ENCODE results near the gene STPG4. TPM values are rescaled to one million over a fixed set of nuclear protein-coding genes. Genes with fewer than 3 reads are reported as not detected.
A peak's percentile ranks its signal among the peaks of the same experiment; 100 is the strongest.

Gene STPG4
- total RNA-seq, 2 donors from 2014 or later: 1.4 TPM; not detected in 1

GRCh38 chr2:47070920-47071824, 83.9 kb downstream of the STPG4 start:
- H3K27me3 ChIP-seq (replicated peaks; ENCODE audit: insufficient read depth): no peaks in the 10 kb centered on the region
- no peak overlapping the region for H3K4me3 ChIP-seq
- no peaks in the 10 kb centered on the region for H3K9me3 ChIP-seq
- 72% methylated on average over 15 of the region's 15 CpGs for WGBS
- peak overlapping the region; percentile 23 to 76 for H3K27ac ChIP-seq
- peak; percentile 27 for DNase-seq (ENCODE audit: low spot score)
- H3K36me3 ChIP-seq: no peaks in the 10 kb centered on the region
- no peak for TF ChIP-seq POLR2AphosphoS5 (IDR thresholded peaks at IDR 0.05)
- no peak for TF ChIP-seq CTCF (IDR thresholded peaks at IDR 0.05)
- no peak for TF ChIP-seq POLR2A (IDR thresholded peaks at IDR 0.05)
- intact Hi-C loops (cut with DNase I): loop anchor here (5.0 kb wide), 1 partner anchor 101 kb away; no protein-coding TSS in a partner anchor
- H3K4me1 ChIP-seq (replicated peaks): peaks cover 20% of the 10 kb centered on the region

DNA sequence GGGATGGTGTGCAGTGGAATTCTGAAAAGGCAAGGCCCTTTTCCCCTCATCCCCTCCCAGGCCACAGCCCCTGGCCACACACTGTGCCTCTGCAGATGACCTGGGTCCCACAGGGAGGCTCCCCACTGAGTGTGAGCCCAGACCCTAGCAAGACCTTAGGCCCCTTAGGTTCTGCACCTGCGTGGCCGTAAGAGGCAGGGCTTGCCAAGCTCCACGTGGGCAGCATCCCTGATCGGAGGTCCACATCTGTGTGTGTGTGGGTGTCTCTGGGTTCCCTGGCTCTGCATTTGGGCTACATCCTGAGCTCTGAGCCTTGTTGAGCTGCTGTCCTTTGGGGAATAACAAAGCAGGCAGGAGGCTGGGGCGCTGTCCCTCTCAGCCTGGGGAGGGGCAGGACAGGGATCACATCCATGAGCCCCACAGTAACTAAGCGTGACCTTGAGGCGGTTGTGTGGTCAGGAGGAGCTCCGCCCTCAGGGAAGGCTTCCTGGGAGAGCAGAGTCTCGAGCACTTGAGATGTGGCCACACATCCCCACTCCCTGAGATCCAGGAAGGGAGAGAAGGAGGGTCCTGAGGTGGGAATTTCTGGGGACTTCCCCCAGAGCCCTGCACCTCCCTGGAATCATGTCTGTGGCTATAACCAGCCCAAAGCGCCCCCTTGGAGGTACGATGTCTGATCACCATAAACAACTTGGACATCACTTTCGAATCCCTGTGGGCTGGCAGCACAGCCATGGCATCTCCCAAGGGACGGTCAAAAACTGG, 84.8 kb downstream of the STPG4 start:
- no peak for DNase-seq (ENCODE audit: low spot score)
- intact Hi-C loops (cut with DNase I): loop anchor here (5.0 kb wide), 1 partner anchor 102 kb away; no protein-coding TSS in a partner anchor
- Histone ChIP-seq H3K9me3 (no peaks in the 10 kb centered on the region), H3K27ac (peak overlapping the region; percentile 76 to 79), H3K4me3 (no peak overlapping the region), H3K4me1 (replicated peaks) (peaks cover 20% of the 10 kb centered on the region), H3K27me3 (replicated peaks; ENCODE audit: insufficient read depth) (no peaks in the 10 kb centered on the region), H3K36me3 (no peaks in the 10 kb centered on the region)
- 80% methylated on average over 13 of the region's 13 CpGs for WGBS
- TF ChIP-seq POLR2AphosphoS5 (IDR thresholded peaks at IDR 0.05): no peak
- no peak for TF ChIP-seq CTCF (IDR thresholded peaks at IDR 0.05)
- TF ChIP-seq POLR2A (IDR thresholded peaks at IDR 0.05): no peak

- Histone ChIP-seq H3K9me3 (no peaks in the 10 kb centered on the region), H3K4me3 (no peak overlapping the region), H3K27ac (peak overlapping the region; percentile 76 to 79), H3K36me3 (no peaks in the 10 kb centered on the region), H3K27me3 (replicated peaks; ENCODE audit: insufficient read depth) (no peaks in the 10 kb centered on the region), H3K4me1 (replicated peaks) (peaks cover 20% of the 10 kb centered on the region)
- 25% methylated on average over 6 of the region's 6 CpGs for WGBS
- peak; percentile 91 for DNase-seq (ENCODE audit: low spot score)
- TF ChIP-seq CTCF (IDR thresholded peaks at IDR 0.05): no peak
- no peak for TF ChIP-seq POLR2A (IDR thresholded peaks at IDR 0.05)
- peak; percentile 87 for TF ChIP-seq POLR2AphosphoS5 (IDR thresholded peaks at IDR 0.05)
- intact Hi-C loops (cut with DNase I): loop anchor here (5.0 kb wide), 1 partner anchor 103 kb away; no protein-coding TSS in a partner anchor
Measured at GRCh38 chr2:47069628-47070154, 85.4 kb downstream of the STPG4 start.

DNA sequence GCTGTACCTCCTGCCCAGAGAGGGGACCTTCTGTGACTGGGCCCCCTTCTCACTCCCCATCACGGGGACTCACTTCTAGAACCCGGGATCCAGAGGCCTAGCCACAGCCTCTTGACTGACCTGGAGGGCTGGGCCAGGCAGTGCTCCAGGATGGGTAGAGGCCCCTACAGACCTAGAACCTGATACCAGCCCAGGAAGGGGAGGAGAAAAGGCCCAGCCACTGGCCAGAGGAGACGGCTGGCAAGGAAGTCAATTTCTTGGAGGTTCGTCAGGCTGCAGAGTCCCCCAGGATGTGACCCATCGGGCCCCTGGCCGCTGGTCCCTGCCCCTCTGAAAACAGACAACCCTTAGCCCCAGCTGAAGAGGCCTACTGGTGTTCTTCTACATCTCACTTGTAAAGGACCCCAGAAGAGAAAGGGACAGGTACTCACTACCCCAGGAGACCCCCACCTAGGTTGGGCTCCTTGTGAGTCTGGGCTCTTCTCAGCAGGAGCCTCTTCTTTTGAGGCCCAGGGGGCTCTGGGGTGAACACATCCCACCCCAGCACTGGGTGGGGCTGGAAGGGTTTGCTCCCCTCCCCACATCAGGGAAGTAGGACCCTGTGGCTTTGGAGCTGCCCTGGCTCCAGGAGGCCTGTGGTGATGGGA, 86.0 kb downstream of the STPG4 start:
- peaks cover 20% of the 10 kb centered on the region for H3K4me1 ChIP-seq (replicated peaks)
- no peaks in the 10 kb centered on the region for H3K36me3 ChIP-seq
- no peak overlapping the region for H3K4me3 ChIP-seq
- 64% methylated on average over 6 of the region's 6 CpGs for WGBS
- no peaks in the 10 kb centered on the region for H3K9me3 ChIP-seq
- TF ChIP-seq POLR2A (IDR thresholded peaks at IDR 0.05) (no peak), CTCF (IDR thresholded peaks at IDR 0.05) (peak in 1 of 4 experiments; percentile 7)
- peak overlapping the region; percentile 76 to 79 for H3K27ac ChIP-seq
- intact Hi-C loops (cut with DNase I): no loop called here
- no peak for DNase-seq (ENCODE audit: low spot score)
- H3K27me3 ChIP-seq (replicated peaks; ENCODE audit: insufficient read depth): no peaks in the 10 kb centered on the region

All from prostate gland (tissue), 2 donors.